Measurements from ENCODE around the gene IPO4.

DNA sequence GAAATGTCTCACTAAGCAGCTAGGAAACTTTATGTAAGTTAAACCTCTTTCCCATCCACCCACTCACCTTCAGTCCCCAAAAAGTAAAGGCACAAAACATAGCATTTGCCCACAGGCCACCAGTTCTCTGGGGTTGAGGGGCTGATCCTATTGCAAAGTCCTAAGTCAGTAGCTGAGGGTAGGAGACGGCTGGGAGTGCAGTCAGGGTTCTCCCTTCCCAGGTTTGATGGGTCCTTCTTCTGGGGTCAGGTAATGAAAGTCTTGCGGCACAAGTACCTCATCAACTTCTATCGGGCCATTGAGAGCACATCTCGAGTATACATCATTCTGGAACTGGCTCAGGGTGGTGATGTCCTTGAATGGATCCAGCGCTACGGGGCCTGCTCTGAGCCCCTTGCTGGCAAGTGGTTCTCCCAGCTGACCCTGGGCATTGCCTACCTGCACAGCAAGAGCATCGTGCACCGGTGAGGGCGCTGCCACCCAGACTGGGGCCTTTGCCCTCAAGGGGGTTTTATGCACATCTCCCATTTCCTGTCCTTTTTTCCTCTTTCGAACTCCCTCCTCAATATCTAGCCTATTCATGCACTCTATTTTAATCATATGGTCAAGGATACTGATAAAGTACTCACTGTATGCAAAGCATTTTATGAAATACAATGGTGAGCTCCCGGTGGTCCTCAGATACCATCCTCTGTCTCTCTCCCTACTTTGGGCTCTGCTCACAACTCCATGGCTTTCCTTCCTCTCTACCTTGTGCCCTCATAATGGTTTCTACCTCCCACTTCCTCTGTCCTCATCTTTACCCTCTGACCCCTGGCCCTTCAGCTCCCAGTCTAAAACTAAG lies 17.9 kb upstream of the IPO4 start:
- TF ChIP-seq CTCF (IDR thresholded peaks at IDR 0.05; ENCODE audit: low read depth, low read length): no peak
- no peak for TF ChIP-seq POLR2A (IDR thresholded peaks at IDR 0.05; ENCODE audit: extremely low read depth, insufficient read length)
- TF ChIP-seq MYC (IDR thresholded peaks at IDR 0.05; ENCODE audit: low read depth, low read length): no peak

Measured in NB4 (cell line).